HK-2 (cell line): ENCODE measurements around the gene CASP12.

ENCODE experiments used
- DNase-seq: peaks from one replicate; pipeline ENCODE4 v3.0.0-alpha.2; 2018; ENCODE audit not compliant: unreplicated experiment

Gene CASP12

GRCh38 chr11:104841185-104841584, 57.1 kb downstream of the CASP12 start:
- DNase-seq, result no peak

- DNase-seq, result no peak
These were observed 60.2 kb downstream of the CASP12 start for GRCh38 chr11:104837969-104838639.

GRCh38 chr11:104836691-104837090, 61.6 kb downstream of the CASP12 start:
- DNase-seq, result no peak
